WTC11 (cell line): Measurements from ENCODE around the gene GRAMD1C. TPM values are rescaled to one million over a fixed set of nuclear protein-coding genes. Genes with fewer than 3 reads are reported as not detected.

Source experiments
- ATAC-seq: fragments of 200-7000 bp; cut with Tn5 transposase; 2 replicates; pipeline ENCODE4 v1.10.0; 2021; ENCODE audit warnings: mild to moderate bottlenecking, moderate library complexity
- CTCF ChIA-PET: fragments of 300-600 bp; sonication (Branson Sonifier 250); formaldehyde crosslinking; loops from one replicate; lab custom pipeline; 2021; ENCODE audit warnings: antibody characterized with exemption; lab: Charles Lee
- POLR2A ChIA-PET: fragments of 350-600 bp; sonication (Branson Sonifier 250); formaldehyde crosslinking; loops from one replicate; lab custom pipeline; 2021; ENCODE audit warnings: antibody characterized with exemption; lab: Charles Lee
- DNase-seq: peaks from one replicate; pipeline ENCODE4 v3.0.0; 2021; ENCODE audit warnings: low spot score
- H3K27ac Mint-ChIP-seq: 2 replicates; pipeline ENCODE4 v1.8.0; 2021; ENCODE audit warnings: mixed read lengths
- H3K27me3 Mint-ChIP-seq: 2 replicates; pipeline ENCODE4 v1.8.0; 2021; ENCODE audit warnings: low read depth, mild to moderate bottlenecking, moderate library complexity, mixed read lengths
- H3K36me3 Mint-ChIP-seq: 2 replicates; pipeline ENCODE4 v1.8.0; 2021; ENCODE audit warnings: mixed read lengths
- H3K4me1 Mint-ChIP-seq: 2 replicates; pipeline ENCODE4 v1.8.0; 2022; ENCODE audit warnings: mixed read lengths
- H3K4me3 Mint-ChIP-seq: 2 replicates; pipeline ENCODE4 v1.8.0; 2021; ENCODE audit warnings: mild to moderate bottlenecking, moderate library complexity, mixed read lengths
- H3K9me3 Mint-ChIP-seq: 2 replicates; pipeline ENCODE4 v1.8.0; 2021; ENCODE audit warnings: mixed read lengths
- ATF3 ChIP-seq: sonication (generic); formaldehyde crosslinking; conservative IDR thresholded peaks from 2 replicates; pipeline ENCODE4 v1.8.1; 2022; ENCODE audit warnings: mild to moderate bottlenecking, missing genetic modification reagents
- CBFB ChIP-seq: sonication (generic); formaldehyde crosslinking; IDR thresholded peaks from 2 replicates; pipeline ENCODE4 v1.8.1; 2022; ENCODE audit warnings: mild to moderate bottlenecking, low read depth, missing genetic modification reagents
- CREB1 ChIP-seq: sonication (generic); formaldehyde crosslinking; IDR thresholded peaks from 2 replicates; pipeline ENCODE4 v1.8.0; 2023; ENCODE audit warnings: mild to moderate bottlenecking, missing genetic modification reagents
- E2F5 ChIP-seq: sonication (generic); formaldehyde crosslinking; IDR thresholded peaks from 2 replicates; pipeline ENCODE4 v1.8.1; 2022; ENCODE audit warnings: mild to moderate bottlenecking, moderate library complexity, missing genetic modification reagents
- ESRRA ChIP-seq: sonication (generic); formaldehyde crosslinking; IDR thresholded peaks from 2 replicates; pipeline ENCODE4 v1.8.1; 2022; ENCODE audit warnings: mild to moderate bottlenecking, missing genetic modification reagents, borderline replicate concordance
- FOXJ3 ChIP-seq: sonication (generic); formaldehyde crosslinking; IDR thresholded peaks from 2 replicates; pipeline ENCODE4 v1.9.0; 2021; ENCODE audit warnings: missing genetic modification reagents, mild to moderate bottlenecking, borderline replicate concordance
- FOXK1 ChIP-seq: sonication (generic); formaldehyde crosslinking; IDR thresholded peaks from 2 replicates; pipeline ENCODE4 v1.8.0; 2022; ENCODE audit warnings: mild to moderate bottlenecking, moderate library complexity, missing genetic modification reagents
- FOXP4 ChIP-seq: sonication (generic); formaldehyde crosslinking; IDR thresholded peaks from 2 replicates; pipeline ENCODE4 v1.8.0; 2022; ENCODE audit warnings: mild to moderate bottlenecking, missing genetic modification reagents
- GABPB1 ChIP-seq: sonication (generic); formaldehyde crosslinking; IDR thresholded peaks from 2 replicates; pipeline ENCODE4 v1.8.1; 2023; ENCODE audit warnings: mild to moderate bottlenecking, missing genetic modification reagents
- GTF2I ChIP-seq: fragments of 250-450 bp; sonication (Bioruptor Pico); conservative IDR thresholded peaks from 2 replicates; pipeline ENCODE4 v1.4.0; 2021; ENCODE audit warnings: mild to moderate bottlenecking
- MAX ChIP-seq: sonication (generic); formaldehyde crosslinking; IDR thresholded peaks from 2 replicates; pipeline ENCODE4 v1.8.0; 2022; ENCODE audit warnings: mild to moderate bottlenecking, missing genetic modification reagents
- NFYB ChIP-seq: sonication (generic); formaldehyde crosslinking; conservative IDR thresholded peaks from 2 replicates; pipeline ENCODE4 v1.8.0; 2022; ENCODE audit warnings: low read depth, missing genetic modification reagents
- PRRX2 ChIP-seq: fragments of 250-450 bp; sonication (Bioruptor Pico); IDR thresholded peaks from 2 replicates; pipeline ENCODE4 v1.8.0; 2021; ENCODE audit warnings: mild to moderate bottlenecking
- SMAD3 ChIP-seq: sonication (generic); formaldehyde crosslinking; IDR thresholded peaks from 2 replicates; pipeline ENCODE4 v1.8.0; 2022; ENCODE audit warnings: missing genetic modification reagents, mild to moderate bottlenecking, borderline replicate concordance
- SP1 ChIP-seq: sonication (generic); formaldehyde crosslinking; conservative IDR thresholded peaks from 2 replicates; pipeline ENCODE4 v1.8.1; 2022; ENCODE audit warnings: missing genetic modification reagents
- ZBTB21 ChIP-seq: sonication (generic); formaldehyde crosslinking; IDR thresholded peaks from 2 replicates; pipeline ENCODE4 v1.8.1; 2023; ENCODE audit warnings: mild to moderate bottlenecking, missing genetic modification reagents, borderline replicate concordance
- ZBTB43 ChIP-seq: sonication (generic); formaldehyde crosslinking; IDR thresholded peaks from 2 replicates; pipeline ENCODE4 v1.8.1; 2023; ENCODE audit warnings: mild to moderate bottlenecking, missing genetic modification reagents
- ZNF138 ChIP-seq: sonication (generic); formaldehyde crosslinking; conservative IDR thresholded peaks from 2 replicates; pipeline ENCODE4 v1.8.1; 2022; ENCODE audit warnings: mild to moderate bottlenecking, moderate library complexity, missing genetic modification reagents
- ZNF232 ChIP-seq: sonication (generic); formaldehyde crosslinking; IDR thresholded peaks from 2 replicates; pipeline ENCODE4 v1.8.0; 2022; ENCODE audit warnings: mild to moderate bottlenecking, missing genetic modification reagents
- ZNF416 ChIP-seq: fragments of 250-450 bp; sonication (Bioruptor Pico); IDR thresholded peaks from 2 replicates; pipeline ENCODE4 v1.9.0; 2021; ENCODE audit warnings: mild to moderate bottlenecking, inconsistent platforms
- ZNF512 ChIP-seq: sonication (generic); formaldehyde crosslinking; IDR thresholded peaks from 2 replicates; pipeline ENCODE4 v1.8.1; 2022; ENCODE audit warnings: missing genetic modification reagents, borderline replicate concordance
- total RNA-seq: library from RNA; stranded (reverse); gene quantifications from 3 replicates; pipeline ENCODE4 v1.2.3, GENCODE V29; 2021
- TF ChIP-seq, protein P1 (sequence below): sonication (generic); formaldehyde crosslinking; IDR thresholded peaks from 2 replicates; pipeline ENCODE4 v1.8.1; 2023; ENCODE audit warnings: mild to moderate bottlenecking, moderate library complexity, missing genetic modification reagents
- TF ChIP-seq, protein P2 (sequence below): sonication (generic); formaldehyde crosslinking; IDR thresholded peaks from 2 replicates; pipeline ENCODE4 v1.8.1; 2023; ENCODE audit warnings: mild to moderate bottlenecking, missing genetic modification reagents, moderate library complexity
- TF ChIP-seq, protein P3 (sequence below): fragments of 250-450 bp; sonication (Bioruptor Pico); conservative IDR thresholded peaks from 2 replicates; pipeline ENCODE4 v1.9.0; 2021; ENCODE audit warnings: mild to moderate bottlenecking

The GRAMD1C gene
- total RNA-seq, 1 experiment from 2014 or later: 2.8 TPM

DNA sequence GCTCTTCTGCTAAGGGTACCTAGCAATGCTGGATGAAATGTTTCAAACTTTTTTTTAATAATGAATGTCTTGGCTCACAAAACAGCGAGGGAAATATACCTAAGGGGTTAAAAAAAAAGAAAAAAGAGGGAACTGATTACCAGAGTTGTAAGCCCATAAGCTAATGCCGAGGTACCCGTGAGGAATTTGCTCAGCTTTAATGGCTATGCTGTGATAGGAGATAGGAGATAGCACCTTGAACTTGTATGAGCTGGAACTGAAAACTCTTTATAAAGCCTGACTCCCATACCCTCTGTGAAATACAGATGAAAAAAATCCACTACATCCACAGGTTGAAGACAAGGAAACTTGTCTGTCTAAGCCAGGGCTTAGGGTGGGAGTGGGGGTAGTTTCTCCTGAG, 13.9 kb downstream of the GRAMD1C start:
- TF ChIP-seq ZNF512 (CRISPR knock-in tag) (no peak), GABPB1 (CRISPR knock-in tag) (no peak), GTF2I (CRISPR knock-in tag) (no peak), MAX (CRISPR knock-in tag) (no peak), SP1 (CRISPR knock-in tag) (no peak), ATF3 (CRISPR knock-in tag) (no peak), E2F5 (CRISPR knock-in tag) (no peak), CBFB (no peak), NFYB (CRISPR knock-in tag) (no peak), PRRX2 (CRISPR knock-in tag) (no peak), ZBTB43 (CRISPR knock-in tag) (no peak), ZNF232 (no peak), CREB1 (CRISPR knock-in tag) (no peak), ZNF138 (no peak)
- TF ChIP-seq, protein P1, sequence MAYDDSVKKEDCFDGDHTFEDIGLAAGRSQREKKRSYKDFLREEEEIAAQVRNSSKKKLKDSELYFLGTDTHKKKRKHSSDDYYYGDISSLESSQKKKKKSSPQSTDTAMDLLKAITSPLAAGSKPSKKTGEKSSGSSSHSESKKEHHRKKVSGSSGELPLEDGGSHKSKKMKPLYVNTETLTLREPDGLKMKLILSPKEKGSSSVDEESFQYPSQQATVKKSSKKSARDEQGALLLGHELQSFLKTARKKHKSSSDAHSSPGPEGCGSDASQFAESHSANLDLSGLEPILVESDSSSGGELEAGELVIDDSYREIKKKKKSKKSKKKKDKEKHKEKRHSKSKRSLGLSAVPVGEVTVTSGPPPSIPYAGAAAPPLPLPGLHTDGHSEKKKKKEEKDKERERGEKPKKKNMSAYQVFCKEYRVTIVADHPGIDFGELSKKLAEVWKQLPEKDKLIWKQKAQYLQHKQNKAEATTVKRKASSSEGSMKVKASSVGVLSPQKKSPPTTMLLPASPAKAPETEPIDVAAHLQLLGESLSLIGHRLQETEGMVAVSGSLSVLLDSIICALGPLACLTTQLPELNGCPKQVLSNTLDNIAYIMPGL (CRISPR knock-in tag): no peak
- TF ChIP-seq, protein P2, sequence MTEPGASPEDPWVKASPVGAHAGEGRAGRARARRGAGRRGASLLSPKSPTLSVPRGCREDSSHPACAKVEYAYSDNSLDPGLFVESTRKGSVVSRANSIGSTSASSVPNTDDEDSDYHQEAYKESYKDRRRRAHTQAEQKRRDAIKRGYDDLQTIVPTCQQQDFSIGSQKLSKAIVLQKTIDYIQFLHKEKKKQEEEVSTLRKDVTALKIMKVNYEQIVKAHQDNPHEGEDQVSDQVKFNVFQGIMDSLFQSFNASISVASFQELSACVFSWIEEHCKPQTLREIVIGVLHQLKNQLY (CRISPR knock-in tag): no peak
- TF ChIP-seq, protein P3, sequence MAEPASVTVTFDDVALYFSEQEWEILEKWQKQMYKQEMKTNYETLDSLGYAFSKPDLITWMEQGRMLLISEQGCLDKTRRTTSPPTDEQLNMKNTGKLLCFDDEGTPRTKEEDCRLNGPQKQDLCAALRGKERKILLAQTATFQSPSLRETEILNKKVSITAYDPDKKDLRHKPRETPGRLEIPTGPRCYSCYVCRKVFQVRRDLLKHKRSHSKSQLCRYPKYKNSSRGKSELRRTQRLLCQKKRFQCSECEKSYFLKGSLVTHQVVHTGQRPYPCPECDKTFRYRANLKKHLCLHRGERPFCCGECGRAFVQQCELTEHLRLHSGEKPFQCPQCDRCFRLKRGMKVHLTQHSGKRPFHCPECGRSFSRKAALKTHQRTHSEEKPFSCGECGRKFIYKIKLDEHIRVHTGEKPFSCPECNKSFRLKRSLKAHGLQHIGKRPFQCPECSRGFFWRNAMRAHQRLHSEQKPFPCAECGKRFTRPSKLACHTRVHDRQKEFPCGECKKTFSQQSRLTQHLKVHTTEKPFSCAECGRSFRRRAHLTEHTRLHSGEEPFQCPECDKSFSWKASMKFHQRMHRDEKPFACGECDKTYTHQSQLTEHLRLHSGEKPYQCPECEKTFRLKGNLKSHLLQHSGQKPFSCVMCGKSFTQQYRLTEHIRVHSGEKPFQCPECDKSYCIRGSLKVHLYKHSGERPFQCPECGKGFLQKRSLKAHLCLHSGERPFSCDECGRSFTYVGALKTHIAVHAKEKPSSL (CRISPR knock-in tag): no peak
- Mint-ChIP-seq H3K27me3 (no peaks in the 10 kb centered on the region), H3K36me3 (peaks cover 4% of the 10 kb centered on the region; the same call in 1 of the 2 replicates), H3K4me3 (no peak overlapping the region), H3K4me1 (no peaks in the 10 kb centered on the region), H3K27ac (no peak overlapping the region), H3K9me3 (peaks cover 4% of the 10 kb centered on the region)
- ChIA-PET POLR2A (no interaction called here), CTCF (no interaction called here)
- no peak for ATAC-seq
- no peak for DNase-seq

DNA sequence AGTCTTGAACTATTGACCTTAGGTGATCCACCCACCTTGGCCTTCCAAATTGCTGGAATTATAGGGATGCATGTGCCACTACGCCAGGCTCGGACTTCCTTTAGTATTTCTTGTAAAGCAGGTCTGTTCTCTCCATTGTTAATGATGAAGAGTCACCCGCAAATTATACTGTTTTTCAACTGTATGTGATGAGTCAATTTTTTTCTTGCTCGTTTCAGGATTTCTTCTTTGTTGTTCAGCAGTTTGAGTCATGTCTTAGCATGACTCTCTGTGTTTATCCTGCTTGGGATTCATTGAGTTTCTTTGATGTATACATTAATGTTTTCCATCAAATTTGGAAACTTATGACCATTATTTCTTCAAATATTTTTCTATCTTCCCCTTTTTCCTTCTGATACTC, 28.9 kb downstream of the GRAMD1C start:
- ChIA-PET POLR2A (no interaction called here), CTCF (no interaction called here)
- Mint-ChIP-seq H3K4me1 (no peaks in the 10 kb centered on the region), H3K4me3 (no peak overlapping the region), H3K27me3 (no peaks in the 10 kb centered on the region), H3K9me3 (peaks cover 25% of the 10 kb centered on the region), H3K27ac (no peak overlapping the region), H3K36me3 (peaks cover 4% of the 10 kb centered on the region)
- ATAC-seq: no peak
- DNase-seq: no peak
- TF ChIP-seq FOXJ3 (CRISPR knock-in tag) (no peak), ZBTB21 (CRISPR knock-in tag) (no peak), CBFB (no peak), GTF2I (CRISPR knock-in tag) (no peak), ZNF416 (no peak), SMAD3 (CRISPR knock-in tag) (no peak), ESRRA (CRISPR knock-in tag) (no peak), FOXP4 (CRISPR knock-in tag) (no peak), FOXK1 (CRISPR knock-in tag) (no peak)
